ENCODE measurements around the gene LRRC73.

GRCh38 chr6:43478008-43478372 lies 32.2 kb downstream of the LRRC73 start:
- TF ChIP-seq FOXP2 (optimal IDR thresholded peaks at IDR 0.05; ENCODE audit: control extremely low read depth, extremely low read length, insufficient read depth) (no peak), POLR2AphosphoS5 (IDR thresholded peaks at IDR 0.05; ENCODE audit: borderline replicate concordance, low read depth, low read length) (no peak), EZH2 (IDR thresholded peaks at IDR 0.05) (no peak)
